Inflammatory macrophage treated with lipopolysaccharide for 4 hours (primary cell): Measurements from ENCODE around the gene HSD11B2.

Experiments
- DNase-seq: peaks from one replicate; pipeline ENCODE4 v3.0.0-alpha.2; 2020

HSD11B2 gene

DNA sequence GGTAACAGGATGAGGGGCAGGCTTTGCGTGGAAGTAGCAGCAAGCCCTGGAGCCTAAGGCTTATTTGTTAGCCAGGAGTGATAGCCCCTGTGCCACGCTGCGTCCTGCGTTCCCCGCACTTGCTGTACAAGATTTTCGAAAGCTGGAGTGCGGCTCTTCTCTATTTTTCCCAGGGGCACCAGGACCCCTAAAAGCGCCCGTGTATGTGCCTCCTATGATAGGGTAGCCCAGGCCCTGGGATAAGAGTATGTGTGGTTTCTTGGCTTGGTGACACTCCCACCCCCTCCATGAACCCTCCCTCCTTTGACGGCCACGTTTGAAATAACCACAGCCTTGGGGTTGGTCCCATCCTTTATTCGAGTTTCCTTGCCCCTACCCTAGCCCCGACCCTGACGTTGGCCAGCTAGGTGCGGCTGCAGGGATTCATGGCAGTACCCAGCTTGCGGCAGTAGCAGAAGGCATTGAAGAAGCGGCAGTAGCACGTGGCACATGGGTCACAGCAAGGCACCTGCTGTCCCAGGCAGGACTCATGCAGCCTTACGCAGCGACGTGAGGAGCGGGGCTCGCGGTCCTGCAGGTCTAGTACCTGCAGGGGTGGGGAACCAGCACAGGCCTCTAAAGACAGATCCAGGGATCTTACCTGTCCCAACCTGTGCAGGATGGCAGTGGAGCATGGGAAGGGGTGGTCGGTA is 51.5 kb downstream of the HSD11B2 start:
- no peak for DNase-seq

DNA sequence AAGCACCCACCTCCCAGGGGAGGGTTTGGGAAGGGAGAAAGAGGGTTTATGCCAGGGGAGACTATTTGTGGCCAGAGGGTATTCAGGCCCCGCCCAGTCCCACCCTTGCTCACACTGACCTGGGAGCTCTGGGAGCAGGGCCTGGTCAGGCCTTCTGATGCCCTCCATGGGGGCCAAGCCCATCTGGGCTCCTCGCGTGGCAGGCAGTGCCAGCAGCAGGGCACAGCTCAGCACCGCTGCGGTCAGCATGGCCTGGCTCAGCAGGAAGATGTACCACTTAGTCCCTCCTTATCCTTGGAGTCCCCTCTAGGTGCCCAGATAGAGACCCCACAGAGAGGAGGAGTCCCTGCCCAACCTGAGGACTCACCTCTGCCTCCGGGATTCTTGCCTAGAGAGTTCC is 52.2 kb downstream of the HSD11B2 start, which contains the start of gene AGRP:
Gene AGRP (minus strand): TSS at position 398 of the 400 bp plus-strand sequence. CDS start 149 bp downstream, at position 249.
- DNase-seq: no peak

DNA sequence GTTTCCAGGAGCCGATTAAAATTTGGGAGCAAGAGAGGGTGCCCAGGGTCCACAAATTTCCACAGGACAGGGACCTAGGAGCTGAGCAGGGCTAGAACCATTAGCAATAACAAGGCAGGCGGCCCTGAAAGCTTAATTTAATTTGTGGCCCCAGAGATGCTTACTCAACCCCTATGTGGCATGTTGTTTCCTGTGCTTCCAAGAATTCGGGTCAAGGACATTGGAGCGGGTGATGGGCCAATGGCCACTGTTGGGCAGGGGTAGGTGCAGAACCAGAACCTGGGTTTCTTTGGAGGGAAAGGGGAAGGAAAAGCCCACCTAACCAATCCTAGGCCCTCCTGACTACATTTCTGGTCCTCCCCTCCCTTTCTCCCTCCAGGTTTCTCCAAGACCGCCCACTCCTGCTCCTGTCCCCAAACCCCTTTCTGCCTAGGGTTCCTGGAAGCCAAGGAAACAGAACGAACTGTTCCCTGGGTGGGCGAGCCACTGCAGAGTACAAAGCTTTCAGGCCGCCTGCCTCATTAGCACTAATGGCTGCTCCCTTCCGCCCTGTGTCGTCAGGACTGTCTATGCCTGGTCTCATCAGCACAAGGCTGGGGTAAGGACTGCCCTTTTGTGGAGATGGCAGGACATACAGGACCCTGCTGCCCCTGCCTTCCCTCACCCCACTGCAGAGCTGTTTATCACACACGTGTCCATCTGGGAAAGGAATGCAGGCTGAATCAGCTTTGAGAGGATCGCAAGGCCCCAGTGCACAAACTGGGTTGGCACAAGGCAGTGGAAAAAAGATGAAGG is 53.0 kb downstream of the HSD11B2 start:
- no peak for DNase-seq

DNA sequence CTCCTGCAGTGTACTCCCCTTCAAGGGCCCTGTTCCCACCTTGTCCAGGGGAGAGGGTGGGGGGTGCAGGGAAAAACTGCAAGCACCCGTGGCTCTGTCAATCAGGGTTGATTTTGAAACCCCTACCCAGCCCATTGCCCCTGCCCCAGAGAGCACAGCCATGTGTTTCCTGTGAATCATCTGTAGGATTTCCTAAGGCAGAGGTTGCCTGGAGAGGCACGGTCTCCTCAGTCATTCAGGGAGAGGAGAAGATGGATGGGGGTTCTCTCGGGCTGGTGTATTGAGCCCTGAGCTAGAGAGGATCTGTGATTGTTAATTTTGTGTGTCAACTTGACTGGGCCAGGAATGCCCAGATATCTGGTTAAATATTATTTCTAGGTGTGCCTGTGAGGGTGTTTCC is 55.9 kb downstream of the HSD11B2 start:
- DNase-seq: peak; percentile 69
